SIG-M5 treated with dmso at 0.1 percent for 504 hours (cell line): ENCODE measurements around the gene MAGI2.
"Not testable (repeated sequence)": the region's sequence is repeated elsewhere in the genome, so short reads cannot be mapped to it uniquely, and the experiment has no call there.

Source experiments
- DNase-seq: peaks from one replicate; lab custom pipeline; 2025; ENCODE audit not compliant: unreplicated experiment; lab: John Stamatoyannopoulos, UW

MAGI2 gene

DNA sequence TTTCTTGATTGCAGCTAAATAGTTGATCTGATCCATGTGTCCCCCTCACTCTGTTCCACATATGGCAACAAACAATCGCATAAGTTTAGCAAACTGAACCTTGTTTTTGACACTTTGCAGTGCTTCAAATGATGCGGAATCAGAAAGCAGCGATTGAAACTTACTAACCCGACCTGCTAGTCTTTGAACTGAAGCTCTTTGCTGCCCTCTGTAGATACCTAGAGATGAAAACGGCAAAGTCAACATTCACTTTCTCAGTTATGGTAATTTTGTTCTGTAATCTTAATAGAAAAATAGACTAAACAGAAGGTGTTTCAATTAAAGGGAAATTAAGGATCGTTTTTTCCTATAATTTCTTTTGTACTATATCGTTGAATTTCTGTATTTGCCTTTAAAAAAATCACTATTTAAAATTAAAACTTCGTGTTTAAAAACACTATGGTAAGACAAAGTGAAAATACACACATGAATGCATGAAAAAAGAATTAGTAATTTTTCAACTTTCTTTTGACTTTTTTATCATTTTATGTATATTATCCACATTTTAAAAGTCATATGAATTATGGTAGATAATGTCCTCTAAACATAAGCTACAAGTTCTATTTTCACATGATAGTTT is 276.5 kb downstream of the MAGI2 start:
- DNase-seq, result peak; percentile 54

DNA sequence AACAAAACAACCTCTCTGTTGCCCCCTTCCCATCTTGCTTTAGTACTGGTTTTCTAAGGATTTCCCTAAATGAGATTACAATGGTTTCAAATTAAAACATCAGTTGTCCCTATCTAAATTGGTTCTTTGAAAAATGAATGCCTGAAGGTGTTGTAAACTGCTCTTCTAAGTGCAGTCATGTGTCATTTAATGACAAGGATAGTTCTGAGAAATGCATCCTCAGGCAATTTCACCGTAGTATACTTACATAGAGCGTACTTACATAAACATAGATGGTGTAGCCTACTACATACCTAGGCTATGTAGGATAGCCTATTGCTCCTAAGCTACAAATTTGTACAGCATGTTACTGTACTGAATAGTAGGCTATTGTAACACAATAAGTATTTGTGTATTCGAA is 278.1 kb downstream of the MAGI2 start:
- DNase-seq, result no peak

DNA sequence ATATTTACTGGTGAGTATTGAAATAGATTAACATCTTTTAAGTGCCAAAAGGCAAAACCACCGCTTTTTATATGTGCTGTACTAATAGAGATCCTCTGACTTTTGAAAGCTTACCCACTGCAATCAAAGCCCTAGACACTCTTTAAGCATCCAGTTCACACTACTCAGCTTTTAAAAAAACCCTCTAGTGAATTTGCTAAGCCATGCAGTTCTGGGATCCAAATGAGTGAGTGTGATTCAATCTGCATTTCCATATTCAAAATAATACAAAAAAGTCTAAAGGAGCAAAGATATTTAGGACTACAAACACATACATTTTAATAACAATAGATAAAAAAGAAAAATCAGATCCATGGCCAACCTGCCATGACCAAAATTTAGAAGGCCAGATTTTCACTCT is 288.2 kb downstream of the MAGI2 start:
- no peak for DNase-seq

GRCh38 chr7:79159040-79159664 is 294.3 kb downstream of the MAGI2 start:
- no peak for DNase-seq

DNA sequence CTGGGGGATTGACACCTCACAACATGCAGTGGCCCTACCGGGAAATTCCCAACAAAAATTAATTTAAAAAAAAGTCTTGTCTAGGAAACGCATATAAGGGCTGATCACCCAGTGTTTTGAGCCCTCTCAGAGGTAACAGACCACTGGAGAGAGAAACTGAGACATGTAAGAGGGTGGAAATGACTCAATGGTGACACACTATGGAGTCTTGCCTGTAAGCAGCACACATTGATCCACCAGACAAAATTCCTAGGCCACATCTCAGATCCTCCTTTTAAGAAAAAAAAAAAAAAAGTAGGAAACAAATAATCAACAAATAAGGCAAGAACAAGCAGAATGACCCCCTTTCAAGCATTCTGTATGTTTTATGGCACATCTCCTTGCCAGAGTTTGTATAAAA is 296.2 kb downstream of the MAGI2 start:
- DNase-seq, result no peak

DNA sequence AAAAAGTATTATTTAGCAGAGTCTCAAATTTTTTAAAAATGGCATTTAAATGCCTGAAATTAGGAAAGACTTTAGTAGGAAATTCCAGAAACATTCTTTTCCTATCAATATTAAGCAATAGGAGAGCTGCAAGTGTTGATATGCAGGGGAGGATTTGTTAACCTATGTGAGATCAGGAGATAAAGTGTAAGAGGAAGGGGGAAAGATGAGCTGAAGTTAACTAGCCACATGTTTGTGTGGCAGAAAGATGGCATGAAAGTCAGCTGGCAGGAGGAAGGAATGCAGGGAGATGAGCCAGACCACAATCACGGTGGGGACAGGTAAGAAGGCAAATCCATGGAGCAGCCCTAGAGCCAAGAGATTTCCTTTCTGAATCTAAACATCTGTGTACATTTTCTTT is 303.6 kb downstream of the MAGI2 start:
- no peak for DNase-seq

DNA sequence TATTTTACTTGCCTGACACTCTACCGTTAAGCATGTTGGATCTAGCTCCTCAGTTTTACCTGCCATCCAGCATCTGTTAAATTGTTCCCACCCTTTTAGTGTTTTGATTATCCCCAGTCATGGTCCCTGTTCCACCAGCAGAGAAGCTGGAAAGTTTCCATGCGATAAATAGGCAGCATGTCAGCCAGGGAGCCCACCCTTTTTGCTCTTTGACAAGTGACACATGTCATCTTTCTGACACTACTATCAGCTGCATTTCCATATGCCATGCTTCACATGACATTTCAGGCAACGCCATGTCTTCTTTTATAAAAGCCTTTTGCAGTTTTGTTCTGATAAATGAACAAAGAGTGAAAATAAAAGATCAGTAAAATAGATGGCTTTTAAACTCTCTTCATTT is 310.8 kb downstream of the MAGI2 start:
- no peak for DNase-seq

GRCh38 chr7:79141252-79141651 is 312.2 kb downstream of the MAGI2 start:
- no peak for DNase-seq

- no peak for DNase-seq
Measured at GRCh38 chr7:79137942-79138341, 315.5 kb downstream of the MAGI2 start.

DNA sequence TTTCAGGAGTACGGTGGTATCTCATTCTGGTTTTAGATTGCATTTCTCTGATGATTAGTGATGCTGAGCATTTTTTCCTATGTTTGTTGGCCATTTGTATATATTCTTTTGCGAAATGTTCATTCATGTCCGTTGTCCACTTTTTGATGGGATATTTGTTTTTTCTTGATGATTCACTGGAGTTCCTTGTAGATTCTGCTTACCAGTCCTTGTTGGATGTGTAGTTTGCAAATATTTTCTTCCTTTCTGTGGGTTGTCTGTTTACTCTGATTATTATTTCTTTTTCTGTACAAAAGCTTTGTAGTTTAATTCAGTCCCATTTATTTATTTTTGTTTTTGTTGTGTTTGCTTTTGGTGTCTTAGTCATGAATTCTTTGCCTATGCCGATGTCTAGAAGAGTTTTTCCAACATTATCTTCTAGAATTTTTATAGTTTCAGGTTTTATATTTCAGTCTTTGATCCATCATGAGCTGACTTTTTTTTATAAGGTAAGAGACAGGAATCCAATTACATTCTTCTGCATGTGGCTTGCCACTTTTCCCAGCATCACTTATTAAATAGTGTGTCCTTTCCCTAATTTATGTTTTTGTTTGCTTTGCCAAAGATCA is 320.5 kb downstream of the MAGI2 start:
- DNase-seq, result no peak

GRCh38 chr7:79130715-79131114 is 322.8 kb downstream of the MAGI2 start:
- no peak for DNase-seq

DNA sequence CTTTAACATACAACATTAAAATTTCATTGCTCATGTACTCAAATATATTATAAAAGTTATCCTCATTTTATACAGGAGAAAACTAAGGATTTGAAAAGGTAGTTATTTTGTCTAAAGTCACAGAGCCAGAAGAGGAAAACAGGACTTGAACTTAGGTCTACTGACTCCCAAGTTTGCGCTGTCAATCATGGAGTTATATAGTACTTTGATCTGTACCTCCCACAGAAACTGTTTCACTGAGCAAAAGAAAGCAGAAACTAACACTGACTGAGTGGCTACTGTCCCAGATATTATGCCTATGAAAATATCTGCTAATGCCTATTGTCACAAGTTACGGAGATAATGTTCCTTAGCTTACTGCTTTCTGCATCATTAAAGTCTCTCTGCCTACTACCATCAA is 329.1 kb downstream of the MAGI2 start:
- DNase-seq, result no peak

DNA sequence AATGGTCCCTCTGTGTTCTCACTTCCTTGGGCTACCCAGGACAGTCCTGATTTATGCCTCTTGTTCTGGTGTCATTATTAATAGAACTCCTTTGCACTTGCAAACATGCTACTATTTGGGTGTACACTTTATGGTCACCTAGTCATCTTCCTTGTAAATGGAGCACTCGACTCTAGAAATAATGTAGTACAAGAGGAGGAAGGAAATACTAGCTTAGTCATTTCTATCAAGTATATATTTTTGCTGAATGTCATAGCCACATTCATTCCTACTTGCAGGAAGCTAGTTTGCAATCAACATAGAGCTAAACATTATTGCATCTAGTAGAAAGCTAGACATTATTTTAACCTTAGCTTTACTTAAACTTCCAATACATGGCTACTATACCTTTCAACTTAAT is 335.3 kb downstream of the MAGI2 start:
- no peak for DNase-seq

- no peak for DNase-seq
Measured at GRCh38 chr7:79096361-79096805, 357.1 kb downstream of the MAGI2 start.

GRCh38 chr7:79093421-79093820 is 360.0 kb downstream of the MAGI2 start:
- DNase-seq, result no peak

DNA sequence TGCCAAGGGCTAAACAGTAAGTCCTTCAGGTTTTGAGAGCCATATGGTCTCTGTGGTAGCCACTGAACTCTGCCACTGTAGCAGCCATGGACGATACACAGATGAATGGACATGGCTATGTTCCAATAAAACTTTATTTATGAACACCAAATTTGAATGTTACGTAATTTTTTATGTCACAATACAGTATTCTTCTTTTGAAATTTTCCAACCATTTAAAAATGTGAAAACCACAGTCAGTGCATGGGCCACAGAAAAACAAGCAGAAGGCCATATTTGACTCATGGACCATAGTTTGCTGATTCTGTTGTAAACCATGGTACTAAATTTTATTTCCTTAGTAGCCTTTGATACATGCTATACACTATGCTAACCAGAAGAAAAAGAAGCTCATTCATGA is 361.8 kb downstream of the MAGI2 start:
- DNase-seq, result no peak

GRCh38 chr7:79091011-79091410 is 362.5 kb downstream of the MAGI2 start:
- DNase-seq, result no peak

DNA sequence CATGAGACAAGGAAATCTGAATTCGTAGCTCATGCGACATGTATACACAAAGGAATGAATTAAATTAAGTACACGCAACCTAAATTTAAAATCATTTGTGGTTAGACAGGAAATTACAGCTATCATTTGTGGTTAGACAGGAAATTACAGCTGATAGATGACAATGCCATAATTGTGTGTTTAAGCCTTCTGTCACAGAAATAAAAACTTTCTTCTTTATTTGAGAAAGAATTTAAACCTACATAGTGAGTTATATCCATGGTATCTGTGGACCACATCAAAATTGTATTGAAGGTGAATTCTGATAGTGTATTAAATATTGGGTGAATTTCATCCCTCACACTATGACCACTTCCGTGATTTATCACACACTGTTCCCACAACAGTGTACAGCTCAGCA is 362.9 kb downstream of the MAGI2 start:
- DNase-seq, result no peak

DNA sequence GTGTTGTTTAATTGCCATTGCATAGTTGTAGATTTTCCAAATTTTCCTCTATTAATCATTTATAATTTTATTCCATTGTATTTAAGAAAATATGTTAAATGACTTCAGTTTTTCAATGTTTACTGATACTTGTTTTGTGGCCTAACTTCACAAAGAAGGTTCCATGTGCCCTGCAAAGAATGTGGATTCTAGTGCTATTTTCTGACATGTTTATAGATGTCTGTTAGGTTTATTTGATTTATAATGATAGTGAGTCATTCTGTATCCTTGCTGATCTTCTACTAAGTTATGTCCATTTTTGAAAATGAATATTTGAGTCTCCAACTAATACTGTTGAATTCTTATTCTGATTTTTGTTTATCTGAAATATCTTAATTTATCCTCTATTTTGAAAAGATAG is 369.0 kb downstream of the MAGI2 start:
- DNase-seq, result no peak

DNA sequence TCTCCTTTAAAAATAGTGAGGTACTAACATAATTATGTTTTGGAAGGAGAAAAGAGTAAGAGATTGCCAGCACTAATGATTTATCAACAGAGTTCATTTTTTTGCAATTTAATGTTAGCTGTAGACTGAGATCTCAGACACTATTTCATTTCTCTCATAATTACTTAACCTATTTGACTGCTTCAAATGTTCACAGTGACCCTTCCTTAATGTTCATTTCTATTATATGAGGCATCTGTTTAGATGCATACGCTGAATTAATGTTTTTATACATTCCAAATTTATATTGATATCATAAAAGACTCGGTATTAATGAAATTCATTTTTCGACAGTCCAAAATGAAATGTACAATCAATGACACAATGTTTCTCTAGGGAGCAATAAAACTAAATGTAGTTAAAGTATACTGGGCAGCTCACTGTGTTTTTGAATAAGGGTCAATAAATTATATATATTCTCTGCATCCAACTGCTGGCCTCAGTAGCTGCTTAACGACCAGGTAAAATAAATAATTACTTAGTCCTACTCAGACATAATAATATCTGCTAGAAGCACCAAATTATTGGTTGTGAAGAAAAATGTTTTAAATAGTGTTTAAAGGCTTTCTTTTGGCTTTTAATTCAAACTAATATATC is 373.4 kb downstream of the MAGI2 start:
- no peak for DNase-seq

GRCh38 chr7:79078273-79078672 is 375.2 kb downstream of the MAGI2 start:
- no peak for DNase-seq

DNA sequence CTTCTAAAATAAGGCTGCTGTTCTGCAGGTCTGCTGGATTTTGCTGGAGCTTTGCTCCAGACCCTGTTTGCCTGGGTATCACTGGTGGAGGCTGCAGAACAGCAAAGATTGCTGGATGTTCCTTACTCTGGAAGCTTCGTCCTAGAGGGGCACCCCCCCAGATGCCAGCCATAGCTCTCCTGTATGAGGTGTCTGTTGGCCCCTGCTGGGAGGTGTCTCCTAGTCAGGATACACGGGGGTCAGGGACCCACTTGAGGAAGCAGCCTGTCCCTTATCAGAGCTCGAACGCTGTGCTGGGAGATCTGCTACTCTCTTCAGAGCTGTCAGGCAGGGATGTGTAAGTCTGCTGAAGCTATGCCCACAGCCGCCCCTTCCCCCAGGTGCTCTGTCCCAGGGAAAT is 382.3 kb downstream of the MAGI2 start:
- DNase-seq, result not testable (repeated sequence)
